Endometrial microvascular endothelial cells (primary cell): ENCODE results near the gene TRIM40. TPM values are rescaled to one million over a fixed set of nuclear protein-coding genes. Genes with fewer than 3 reads are reported as not detected.

ENCODE experiments used
- in situ Hi-C: cut with HindIII; loops from 2 replicates; pipeline ENCODE4 v1.10.0; 2017; ENCODE audit warnings: low sequenced_read_pairs, low pct_unique_long_range_greater_than_20kb; ENCODE audit errors: inconsistent ontology term
- total RNA-seq: library from RNA; depleted of rRNA; stranded (reverse); fragments of >200 nt; gene quantifications from one replicate; pipeline ENCODE4 v1.2.3, GENCODE V29; 2015; ENCODE audit errors: inconsistent ontology term

The TRIM40 gene
- total RNA-seq, 1 donor from 2014 or later: not detected

DNA sequence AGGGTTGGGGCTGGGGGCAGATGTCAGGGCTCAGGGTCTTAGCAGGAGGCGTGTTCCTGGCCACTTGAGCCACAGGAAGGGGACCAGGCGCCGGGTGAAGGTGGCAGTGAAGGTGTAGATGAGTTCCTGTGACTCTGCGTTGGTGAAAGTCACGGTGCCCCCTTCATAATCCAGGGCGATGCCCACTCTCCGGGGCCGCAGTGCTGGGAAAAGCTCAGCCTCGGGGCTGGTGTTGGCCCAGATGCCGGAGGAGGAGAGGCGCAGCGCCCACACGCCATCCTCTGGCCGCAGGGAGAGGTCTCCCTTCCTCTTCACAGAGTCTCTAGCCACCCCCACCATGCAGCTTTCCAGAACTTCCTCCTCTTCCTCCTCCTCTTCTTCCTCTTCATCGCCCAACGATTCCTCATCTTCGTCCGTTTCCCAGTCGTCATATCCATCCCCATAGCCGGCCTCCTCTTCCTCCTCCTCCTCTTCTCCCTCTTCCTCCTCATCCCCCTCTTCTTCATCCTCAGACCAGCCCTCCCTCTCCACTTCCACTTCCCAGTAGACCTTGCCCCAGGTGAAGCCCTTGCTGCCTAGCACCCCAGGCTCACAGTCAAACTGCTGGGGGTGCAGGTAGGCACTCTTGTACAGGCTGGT, 50.0 kb downstream of the TRIM40 start:
- in situ Hi-C loops: no loop called here

DNA sequence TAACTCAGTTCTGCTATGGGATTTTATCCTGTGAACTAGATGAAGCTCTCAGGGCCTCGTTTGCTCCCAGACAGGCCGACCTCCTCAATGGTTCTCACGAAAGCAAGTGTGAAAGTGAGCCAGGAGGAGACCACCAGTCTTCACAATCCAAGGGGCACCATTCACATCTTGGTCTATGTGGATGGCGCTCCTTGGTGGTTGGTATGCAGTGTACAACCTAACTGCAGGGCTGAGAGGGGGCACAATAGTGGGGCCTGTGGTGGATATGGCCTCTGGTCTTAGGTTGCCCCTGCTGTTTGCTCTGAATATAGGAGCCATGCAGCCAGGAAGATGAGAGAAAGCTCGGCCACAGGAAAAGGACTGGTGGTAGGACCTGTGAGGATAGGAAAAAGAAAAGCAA, 52.6 kb downstream of the TRIM40 start:
- in situ Hi-C loops: no loop called here

DNA sequence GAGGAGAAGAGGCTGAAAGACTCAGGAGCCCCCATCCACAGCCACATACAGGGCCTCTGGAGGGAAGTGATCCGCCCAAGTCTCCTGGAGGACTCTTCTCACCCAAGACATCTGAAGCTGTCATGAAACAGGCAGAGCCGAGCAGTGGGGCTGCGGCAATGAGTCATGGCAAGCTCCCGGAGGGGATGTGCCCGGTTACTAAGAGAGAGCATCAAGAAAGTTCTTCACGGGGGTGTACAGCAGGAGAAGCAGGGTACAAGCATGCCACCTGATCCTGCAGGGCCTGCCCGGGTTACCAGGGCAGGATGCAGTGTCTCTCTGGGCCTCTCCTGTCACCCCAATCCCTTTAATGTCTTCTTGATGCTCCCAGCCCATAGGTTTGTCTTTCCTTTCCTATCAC, 56.1 kb downstream of the TRIM40 start:
- in situ Hi-C loops: no loop called here

DNA sequence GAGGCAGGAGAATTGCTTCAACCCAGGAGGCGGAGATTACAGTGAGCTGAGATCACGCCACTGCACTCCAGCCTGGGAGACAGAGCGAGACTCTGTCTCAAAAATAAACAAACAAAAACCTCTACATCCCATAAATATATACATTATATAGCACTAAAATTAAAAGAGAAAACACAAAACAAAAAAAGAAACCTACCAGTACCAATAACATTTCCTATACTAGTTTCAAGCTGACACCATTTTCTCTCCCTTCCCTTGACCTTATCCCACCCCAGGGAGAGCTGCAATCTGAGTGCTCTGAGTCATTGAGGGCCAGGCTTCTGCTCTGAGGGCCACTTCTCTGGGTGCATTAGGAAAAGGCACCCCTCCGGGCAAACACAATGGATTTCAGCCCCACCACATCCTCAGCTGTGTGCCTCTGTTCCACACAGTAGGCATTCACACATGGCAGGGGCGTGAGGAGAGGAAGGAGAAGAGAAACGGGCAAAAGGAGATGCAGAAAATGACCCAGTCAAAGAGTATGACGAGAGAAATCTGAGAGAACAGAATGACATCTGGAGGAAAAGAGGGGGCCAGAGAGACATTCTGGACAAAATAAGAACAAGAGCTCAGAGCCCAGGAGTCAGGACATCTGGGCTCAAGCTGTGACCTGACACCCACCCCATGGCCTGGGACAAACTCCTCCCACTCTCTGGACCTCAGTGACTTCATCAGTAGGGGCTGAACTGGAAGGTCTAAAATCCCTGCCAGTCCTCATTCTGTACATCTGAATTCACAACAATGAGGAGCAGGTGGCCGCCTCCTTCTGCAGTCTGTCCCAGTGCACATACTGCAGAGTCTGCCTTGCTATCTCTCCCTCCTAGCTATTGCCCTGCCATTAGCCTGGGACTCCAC, 59.1 kb downstream of the TRIM40 start:
- in situ Hi-C loops: no loop called here

DNA sequence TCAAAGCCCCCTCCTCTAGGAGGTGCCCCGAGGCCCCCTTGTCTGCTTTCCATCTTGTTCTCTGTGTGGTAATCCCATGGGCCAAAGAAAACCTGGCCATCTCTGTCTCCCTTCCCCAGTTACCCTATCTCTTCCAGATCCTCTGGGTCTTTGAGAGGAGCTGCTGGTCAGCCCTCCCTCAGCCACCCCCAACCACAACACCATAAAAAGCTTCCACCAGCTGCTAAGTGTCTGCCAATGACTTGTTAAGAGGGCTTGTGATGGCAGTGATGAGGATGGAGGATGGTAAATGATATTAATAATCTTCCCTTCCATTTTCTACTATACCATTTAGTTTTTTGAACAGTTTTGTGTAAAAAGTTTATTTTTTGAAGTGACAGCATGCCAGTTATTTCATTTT, 60.0 kb downstream of the TRIM40 start:
- in situ Hi-C loops: no loop called here

DNA sequence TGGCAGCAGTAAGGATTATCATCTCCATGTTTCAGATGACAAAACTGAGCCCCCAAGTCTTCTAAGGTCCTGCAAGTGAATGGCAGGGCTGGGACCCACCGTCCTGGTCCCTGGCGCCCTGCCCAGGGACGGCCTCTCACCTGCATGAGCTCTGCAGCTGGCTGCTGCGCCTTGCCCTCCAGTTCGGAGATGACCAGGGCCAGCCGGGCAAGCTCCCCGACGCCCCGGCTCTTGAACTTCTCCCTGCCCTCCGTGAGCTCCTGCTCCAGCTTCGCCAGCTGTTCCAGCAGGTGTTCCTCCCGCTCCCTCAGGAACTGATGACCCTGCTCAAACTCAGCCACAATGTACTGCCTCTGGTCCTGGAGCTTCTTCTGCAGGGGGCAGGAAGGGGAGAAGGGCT, 60.4 kb downstream of the TRIM40 start:
- in situ Hi-C loops: no loop called here

Other genes with a start within 250 kb of the TRIM40 start
- 723 TPM for gene HLA-A, start 193.6 kb upstream of the TRIM40 start, total RNA-seq
- gene POLR1H, start 74.9 kb upstream of the TRIM40 start, total RNA-seq: 52.0 TPM
- gene PPP1R11, start 68.9 kb upstream of the TRIM40 start, total RNA-seq: 37.1 TPM
- not detected for gene RNF39, start 60.4 kb upstream of the TRIM40 start, total RNA-seq
- not detected for gene TRIM31, start 23.1 kb upstream of the TRIM40 start, total RNA-seq
- gene TRIM10, start 25.1 kb downstream of the TRIM40 start, total RNA-seq: not detected
- gene TRIM15, start 27.4 kb downstream of the TRIM40 start, total RNA-seq: not detected
- 62.9 TPM for gene TRIM26, start 77.3 kb downstream of the TRIM40 start, total RNA-seq
- gene TRIM39, start 190.8 kb downstream of the TRIM40 start, total RNA-seq: 10.2 TPM
- gene RPP21, start 209.0 kb downstream of the TRIM40 start, total RNA-seq: 78.4 TPM